ENCODE results near the gene ZFP36.
"Not testable (repeated sequence)": the region's sequence is repeated elsewhere in the genome, so short reads cannot be mapped to it uniquely, and the experiment has no call there.

Gene ZFP36

DNA sequence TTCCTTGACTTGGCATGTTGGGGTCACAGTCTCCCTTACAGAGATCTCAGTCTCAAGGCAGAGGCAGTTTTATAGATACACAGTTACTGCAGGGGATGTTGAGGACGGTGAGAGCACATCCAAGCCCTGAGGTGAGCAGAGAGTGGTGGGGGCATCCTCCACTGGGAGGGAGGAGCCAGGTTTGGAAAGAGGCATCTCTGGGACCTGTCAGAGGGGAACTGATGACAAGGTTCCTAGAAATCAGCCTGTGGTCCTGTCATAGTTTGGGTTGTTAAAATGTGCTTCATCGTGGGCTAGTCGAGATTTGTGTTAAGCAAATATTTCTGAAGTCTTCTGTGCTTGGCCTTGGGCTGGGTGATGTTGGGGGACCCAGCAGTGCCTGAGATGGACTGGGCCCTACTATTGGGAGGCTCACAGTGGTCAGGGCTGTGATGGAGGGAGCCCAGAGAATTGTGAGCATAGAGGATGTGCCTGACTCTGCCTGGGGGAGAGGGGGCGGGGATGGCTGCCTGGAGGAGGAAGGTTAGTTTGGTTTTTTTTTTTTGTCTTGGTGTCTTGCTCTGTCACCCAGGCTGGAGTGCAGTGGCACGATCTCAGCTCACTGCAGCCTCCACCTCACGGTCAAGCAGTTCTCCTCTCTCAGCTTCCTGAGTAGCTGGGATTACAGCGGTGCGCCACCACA, 42.6 kb downstream of the ZFP36 start:
- no peak for DNase-seq

DNA sequence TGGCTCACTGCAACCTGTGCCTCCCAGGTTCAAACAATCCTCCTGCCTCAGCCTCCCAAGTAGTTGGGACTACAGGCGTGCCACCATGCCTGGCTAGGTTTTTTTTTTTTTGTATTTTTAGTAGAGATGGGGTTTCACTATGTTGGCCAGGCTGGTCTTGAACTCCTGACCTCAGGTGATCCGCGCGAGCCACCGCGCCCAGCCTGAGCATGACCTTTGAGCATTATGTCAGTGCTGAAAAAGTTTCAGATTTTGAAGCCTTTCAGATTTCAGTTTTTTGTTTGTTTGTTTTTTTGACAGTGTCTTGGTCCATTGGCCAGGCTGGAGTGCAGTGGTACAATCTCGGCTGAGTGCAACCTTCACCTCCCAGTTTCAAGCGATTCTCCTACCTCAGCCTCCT, 44.6 kb downstream of the ZFP36 start:
- DNase-seq, result not testable (repeated sequence)

Measured in NCI-H1930 (cell line).